ENCODE data around the gene PXDC1. TPM values are rescaled to one million over a fixed set of nuclear protein-coding genes. Genes with fewer than 3 reads are reported as not detected.

Gene PXDC1, protein sequence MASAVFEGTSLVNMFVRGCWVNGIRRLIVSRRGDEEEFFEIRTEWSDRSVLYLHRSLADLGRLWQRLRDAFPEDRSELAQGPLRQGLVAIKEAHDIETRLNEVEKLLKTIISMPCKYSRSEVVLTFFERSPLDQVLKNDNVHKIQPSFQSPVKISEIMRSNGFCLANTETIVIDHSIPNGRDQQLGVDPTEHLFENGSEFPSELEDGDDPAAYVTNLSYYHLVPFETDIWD
- 55.0 and 58.1 TPM in 2 replicates for total RNA-seq

DNA sequence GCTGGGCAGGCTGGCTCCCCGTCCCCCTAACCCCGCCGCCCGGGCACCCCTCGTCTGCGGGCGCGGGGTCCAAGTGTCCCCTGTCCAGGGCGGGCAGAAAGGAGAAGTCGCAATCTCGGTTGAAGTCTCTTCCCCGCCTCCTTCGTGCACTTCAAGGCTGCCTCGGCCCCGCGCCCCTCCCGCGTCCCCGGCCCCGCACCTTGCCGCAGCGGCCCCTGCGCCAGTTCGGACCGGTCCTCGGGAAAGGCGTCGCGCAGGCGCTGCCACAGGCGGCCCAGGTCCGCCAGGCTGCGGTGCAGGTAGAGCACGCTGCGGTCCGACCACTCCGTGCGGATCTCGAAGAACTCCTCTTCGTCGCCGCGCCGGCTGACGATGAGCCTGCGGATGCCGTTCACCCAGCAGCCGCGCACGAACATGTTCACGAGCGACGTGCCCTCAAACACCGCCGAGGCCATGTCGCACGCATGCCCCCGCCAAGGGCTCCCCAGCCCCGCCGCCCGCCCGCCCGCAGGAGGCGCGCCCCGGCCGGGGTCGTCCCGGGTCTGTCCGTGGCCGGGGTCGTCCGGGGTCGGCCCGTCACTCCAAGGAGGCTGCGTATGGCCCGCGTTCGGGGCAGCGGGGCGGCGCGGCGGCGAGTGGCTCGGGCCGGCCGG lies at the start of gene PXDC1:
TSS of gene PXDC1 (minus strand) at position 637 of the 653 bp plus-strand sequence. CDS start at position 455, 182 bp downstream.

Other genes starting within 250 kb of the PXDC1 start
- gene FAM50B, start 97.7 kb upstream of the PXDC1 start, total RNA-seq = 5.1 and 9.4 TPM in 2 replicates